H9 (cell line): ENCODE measurements around the gene SEMA3E. TPM values are rescaled to one million over a fixed set of nuclear protein-coding genes. Genes with fewer than 3 reads are reported as not detected.

Source experiments
- DNase-seq: peaks from one replicate; pipeline ENCODE4 v3.0.0-alpha.2; 2017
- H2AFZ ChIP-seq: one replicate; pipeline ENCODE4 v1.6.1; 2013; ENCODE audit warnings: mild to moderate bottlenecking, low read length, control low read depth, moderate library complexity
- H2AK5ac ChIP-seq: 2 replicates; pipeline ENCODE4 v1.6.1; 2013; ENCODE audit warnings: low read length, control low read depth, mixed read lengths; ENCODE audit not compliant: insufficient read length
- H2BK120ac ChIP-seq: one replicate; pipeline ENCODE4 v1.6.1; 2013; ENCODE audit warnings: low read depth, mild to moderate bottlenecking, low read length, control low read depth, inconsistent platforms; ENCODE audit not compliant: poor library complexity, severe bottlenecking
- H2BK12ac ChIP-seq: 2 replicates; pipeline ENCODE4 v1.6.1; 2013; ENCODE audit warnings: low read length, control low read depth, mixed read lengths, low read depth; ENCODE audit not compliant: insufficient read length
- H2BK15ac ChIP-seq: 2 replicates; pipeline ENCODE4 v1.6.1; 2013; ENCODE audit warnings: low read depth, low read length, control low read depth
- H2BK20ac ChIP-seq: one replicate; pipeline ENCODE4 v1.6.1; 2013; ENCODE audit warnings: low read depth, mild to moderate bottlenecking, low read length, control low read depth, inconsistent platforms; ENCODE audit not compliant: poor library complexity, severe bottlenecking
- H2BK5ac ChIP-seq: 2 replicates; pipeline ENCODE4 v1.6.1; 2013; ENCODE audit warnings: low read length, control low read depth, mixed read lengths; ENCODE audit not compliant: insufficient read length
- H3K14ac ChIP-seq: 2 replicates; pipeline ENCODE4 v1.6.1; 2013; ENCODE audit warnings: low read length, control low read depth; ENCODE audit not compliant: insufficient read depth
- H3K18ac ChIP-seq: 2 replicates; pipeline ENCODE4 v1.6.1; 2013; ENCODE audit warnings: low read depth, mild to moderate bottlenecking, mixed read lengths, low read length, control low read depth; ENCODE audit not compliant: insufficient read length
- H3K23ac ChIP-seq: 2 replicates; pipeline ENCODE4 v1.6.1; 2013; ENCODE audit warnings: low read length, control low read depth, mixed read lengths, low read depth; ENCODE audit not compliant: insufficient read length
- H3K23me2 ChIP-seq: 2 replicates; pipeline ENCODE4 v1.6.1; 2013; ENCODE audit warnings: low read depth, mild to moderate bottlenecking, mixed read lengths, low read length, control low read depth; ENCODE audit not compliant: insufficient read length, poor library complexity, severe bottlenecking
- H3K27ac ChIP-seq: 2 replicates; pipeline ENCODE4 v1.5.1; 2013; ENCODE audit warnings: low read length, control low read depth, mixed read lengths, low read depth; ENCODE audit not compliant: insufficient read length
- H3K27me3 ChIP-seq: 2 replicates; pipeline ENCODE4 v1.6.1; 2013; ENCODE audit warnings: low read length, control low read depth, inconsistent platforms; ENCODE audit not compliant: insufficient read depth
- H3K4ac ChIP-seq: 2 replicates; pipeline ENCODE4 v1.6.1; 2013; ENCODE audit warnings: low read depth, mild to moderate bottlenecking, control low read depth, inconsistent platforms, low read length, moderate library complexity
- H3K4me1 ChIP-seq: 2 replicates; pipeline ENCODE4 v1.6.1; 2013; ENCODE audit warnings: low read length, control low read depth, inconsistent platforms; ENCODE audit not compliant: insufficient read depth
- H3K4me2 ChIP-seq: 2 replicates; pipeline ENCODE4 v1.6.1; 2013; ENCODE audit warnings: low read length, control low read depth, mixed read lengths; ENCODE audit not compliant: insufficient read length, insufficient read depth
- H3K56ac ChIP-seq: 2 replicates; pipeline ENCODE4 v1.6.1; 2013; ENCODE audit warnings: low read depth, mild to moderate bottlenecking, mixed read lengths, low read length, control low read depth; ENCODE audit not compliant: insufficient read length
- H3K79me1 ChIP-seq: 2 replicates; pipeline ENCODE4 v1.6.1; 2013; ENCODE audit warnings: low read depth, mild to moderate bottlenecking, moderate library complexity, low read length, control low read depth, inconsistent platforms; ENCODE audit not compliant: insufficient read depth, poor library complexity, severe bottlenecking
- H3K79me2 ChIP-seq: 2 replicates; pipeline ENCODE4 v1.6.1; 2013; ENCODE audit warnings: low read length, control low read depth, inconsistent platforms; ENCODE audit not compliant: insufficient read depth
- H3K9ac ChIP-seq: 2 replicates; pipeline ENCODE4 v1.6.1; 2013; ENCODE audit warnings: low read length, control low read depth, mixed read lengths; ENCODE audit not compliant: insufficient read length; ENCODE audit errors: extremely low read depth
- H3K9me3 ChIP-seq: one replicate; pipeline ENCODE4 v1.6.1; 2013; ENCODE audit warnings: low read depth, low read length, inconsistent platforms; ENCODE audit not compliant: control insufficient read depth
- H3T11ph ChIP-seq: one replicate; pipeline ENCODE4 v1.6.1; 2013; ENCODE audit warnings: mild to moderate bottlenecking, low read length, control low read depth, inconsistent platforms
- H4K20me1 ChIP-seq: one replicate; pipeline ENCODE4 v1.6.1; 2013; ENCODE audit not compliant: control insufficient read depth, insufficient read length, insufficient read depth
- H4K5ac ChIP-seq: 2 replicates; pipeline ENCODE4 v1.6.1; 2013; ENCODE audit warnings: low read depth, mild to moderate bottlenecking, mixed read lengths, low read length, control low read depth; ENCODE audit not compliant: insufficient read length
- H4K8ac ChIP-seq: replicated peaks from 2 replicates; pipeline ENCODE4 v1.6.1; 2013; ENCODE audit warnings: low read length, control low read depth, mixed read lengths, low read depth; ENCODE audit not compliant: insufficient read length
- H4K91ac ChIP-seq: 2 replicates; pipeline ENCODE4 v1.6.1; 2013; ENCODE audit warnings: low read depth, mild to moderate bottlenecking, moderate library complexity, mixed read lengths, low read length, control low read depth; ENCODE audit not compliant: insufficient read length
- H3K27ac Mint-ChIP-seq, 3 experiments: 2 replicates in 2 of 3; 3 replicates in 1 of 3; pipeline ENCODE4 v1.8.0; 2020 to 2021; ENCODE audit warnings: mixed read lengths in 3 of 3, mild to moderate bottlenecking in 1 of 3, moderate library complexity in 1 of 3
- H3K27me3 Mint-ChIP-seq: 2 replicates; pipeline ENCODE4 v1.8.0; 2021; ENCODE audit warnings: low read depth, mild to moderate bottlenecking, moderate library complexity, mixed read lengths
- H3K36me3 Mint-ChIP-seq, 3 experiments: 2 replicates in 2 of 3; 3 replicates in 1 of 3; pipeline ENCODE4 v1.8.0; 2020 to 2021; ENCODE audit warnings: low read depth in 3 of 3, mixed read lengths in 3 of 3; ENCODE audit not compliant: insufficient read depth in 1 of 3
- H3K4me1 Mint-ChIP-seq, 2 experiments: 2 replicates each; pipeline ENCODE4 v1.8.0; 2020; ENCODE audit warnings: mixed read lengths in 2 of 2
- H3K4me3 Mint-ChIP-seq, 2 experiments: 2 replicates in 1 of 2; 3 replicates in 1 of 2; pipeline ENCODE4 v1.8.0; 2020 to 2021; ENCODE audit warnings: mild to moderate bottlenecking in 2 of 2, mixed read lengths in 2 of 2, moderate library complexity in 1 of 2
- H3K9me3 Mint-ChIP-seq, 2 experiments: 2 replicates in 1 of 2; 3 replicates in 1 of 2; pipeline ENCODE4 v1.8.0; 2020; ENCODE audit warnings: mild to moderate bottlenecking in 2 of 2, mixed read lengths in 2 of 2, moderate library complexity in 1 of 2
- CTCF ChIP-seq: fragments of 200-600 bp; sonication (generic); conservative IDR thresholded peaks from 3 replicates; pipeline ENCODE4 v1.8.0; 2021; ENCODE audit warnings: antibody characterized with exemption, mild to moderate bottlenecking
- WGBS: extraction: QIAGEN DNeasy Blood & Tissue Kit; methylation state at CpG from one replicate; pipeline ENCODE4 v1.1.7; 2013; ENCODE audit warnings: missing lambda C conversion rate, low lambda C conversion rate, mixed read lengths; ENCODE audit not compliant: insufficient read length; ENCODE audit errors: extremely low coverage; 5-methylcytosine and 5-hydroxymethylcytosine counted together
- total RNA-seq: library from RNA; stranded (reverse); gene quantifications from 2 replicates; pipeline ENCODE4 v1.2.1, GENCODE V29; 2021

SEMA3E gene
- total RNA-seq, 1 experiment from 2014 or later = 0.39 TPM

- Mint-ChIP-seq H3K4me1 (no peaks in the 10 kb centered on the region), H3K4me3 (no peak overlapping the region), H3K27me3 (no peaks in the 10 kb centered on the region), H3K9me3 (peaks cover 9% of the 10 kb centered on the region in 2 experiments; a peak in 4 of 5 replicates), H3K36me3 (peaks cover 0 to 11% (median 0%) of the 10 kb centered on the region in 3 experiments; a peak in 2 of 7 replicates), H3K27ac (no peak overlapping the region)
- Histone ChIP-seq H3K27me3 (no peaks in the 10 kb centered on the region), H2AK5ac (no peak overlapping the region), H2BK15ac (no peak overlapping the region), H3K4me1 (no peaks in the 10 kb centered on the region), H3K23ac (no peak overlapping the region), H4K5ac (no peak overlapping the region), H3T11ph (no peak overlapping the region), H3K4me2 (no peak overlapping the region), H2BK5ac (no peak overlapping the region), H3K23me2 (no peaks in the 10 kb centered on the region), H3K27ac (no peak overlapping the region), H2BK20ac (no peak overlapping the region), H3K79me2 (no peaks in the 10 kb centered on the region), H3K9me3 (no peaks in the 10 kb centered on the region), H3K4ac (no peak overlapping the region), H3K14ac (no peak overlapping the region), H4K20me1 (no peaks in the 10 kb centered on the region), H2BK12ac (no peak overlapping the region), H3K18ac (no peak overlapping the region), H4K91ac (no peak overlapping the region), H2AFZ (no peak overlapping the region), H3K56ac (no peak overlapping the region), H2BK120ac (no peak overlapping the region), H3K9ac (no peak overlapping the region), H3K79me1 (no peaks in the 10 kb centered on the region), H4K8ac (no peak overlapping the region)
- WGBS = no CpG with 5 or more reads among the region's 4 CpGs
- no peak for TF ChIP-seq CTCF
- DNase-seq = no peak
Observed at GRCh38 chr7:83550100-83550499, 98.8 kb downstream of the SEMA3E start.
